Ramos (cell line): ENCODE results near the gene ZNF567.
"Not testable (repeated sequence)": the region's sequence is repeated elsewhere in the genome, so short reads cannot be mapped to it uniquely, and the experiment has no call there.

Experiments used
- in situ Hi-C: fragments of 300-500 bp; cut with MboI; formaldehyde crosslinking; loops from one replicate; pipeline ENCODE4 v1.14.3; 2022; ENCODE audit warnings: low sequenced_read_pairs; ENCODE audit not compliant: unreplicated experiment

The ZNF567 gene

GRCh38 chr19:36749613-36750012 lies 62.2 kb downstream of the ZNF567 start:
- in situ Hi-C loops: not testable (repeated sequence)

- in situ Hi-C loops: no loop called here
These were observed 62.8 kb downstream of the ZNF567 start for GRCh38 chr19:36750066-36750691.
